ENCODE data around the gene JUP. TPM values are rescaled to one million over a fixed set of nuclear protein-coding genes. Genes with fewer than 3 reads are reported as not detected.

The JUP gene
- total RNA-seq, 1 donor from 2014 or later: 28.5 TPM

- Histone ChIP-seq H4K20me1 (ENCODE audit: low read depth) (no peaks in the 10 kb centered on the region), H3K79me2 (ENCODE audit: low read depth) (no peaks in the 10 kb centered on the region), H3K27ac (no peak overlapping the region), H3K36me3 (no peaks in the 10 kb centered on the region), H3K4me2 (no peak overlapping the region), H2AFZ (replicated peaks) (no peak overlapping the region), H3F3A (ENCODE audit: low read depth) (peaks cover 9% of the 10 kb centered on the region), H3K27me3 (no peaks in the 10 kb centered on the region), H3K9ac (no peak overlapping the region), H3K9me3 (ENCODE audit: low read depth) (no peaks in the 10 kb centered on the region), H3K4me1 (no peaks in the 10 kb centered on the region), H3K4me3 (no peak overlapping the region)
- H3K9me3 Mint-ChIP-seq: no peaks in the 10 kb centered on the region
- H3K27me3 Mint-ChIP-seq (ENCODE audit: insufficient read depth, low read depth): peaks cover 4% of the 10 kb centered on the region
- no peak for DNase-seq (ENCODE audit: low spot score)
- no peaks in the 10 kb centered on the region for H3K4me1 Mint-ChIP-seq
- TF ChIP-seq EZH2phosphoT487 (IDR thresholded peaks at IDR 0.05) (no peak), CTCF (IDR thresholded peaks at IDR 0.05) (no peak), EZH2 (IDR thresholded peaks at IDR 0.05) (no peak)
- no peak overlapping the region for H3K27ac Mint-ChIP-seq
- peaks cover 14% of the 10 kb centered on the region for H3K36me3 Mint-ChIP-seq
- no peak overlapping the region for H3K4me3 Mint-ChIP-seq
Measured at GRCh38 chr17:41754066-41754465, 32.4 kb downstream of the JUP start.

GRCh38 chr17:41751288-41751687, 35.2 kb downstream of the JUP start:
- no peak overlapping the region for H3K27ac ChIP-seq
- no peak overlapping the region for H3K4me2 ChIP-seq
- Mint-ChIP-seq H3K4me3 (no peak overlapping the region), H3K27ac (no peak overlapping the region), H3K36me3 (peaks cover 6% of the 10 kb centered on the region), H3K9me3 (no peaks in the 10 kb centered on the region), H3K4me1 (no peaks in the 10 kb centered on the region), H3K27me3 (ENCODE audit: insufficient read depth, low read depth) (peaks cover 4% of the 10 kb centered on the region)
- H3K4me3 ChIP-seq: no peak overlapping the region
- DNase-seq (ENCODE audit: low spot score): no peak
- H3K36me3 ChIP-seq: no peaks in the 10 kb centered on the region
- H4K20me1 ChIP-seq (ENCODE audit: low read depth): no peaks in the 10 kb centered on the region
- no peak overlapping the region for H3K9ac ChIP-seq
- no peak for TF ChIP-seq CTCF (IDR thresholded peaks at IDR 0.05)
- TF ChIP-seq EZH2 (IDR thresholded peaks at IDR 0.05): no peak
- no peak for TF ChIP-seq EZH2phosphoT487 (IDR thresholded peaks at IDR 0.05)
- no peak overlapping the region for H2AFZ ChIP-seq (replicated peaks)
- no peaks in the 10 kb centered on the region for H3K79me2 ChIP-seq (ENCODE audit: low read depth)
- peaks cover 9% of the 10 kb centered on the region for H3F3A ChIP-seq (ENCODE audit: low read depth)
- no peaks in the 10 kb centered on the region for H3K27me3 ChIP-seq
- H3K4me1 ChIP-seq: no peaks in the 10 kb centered on the region
- H3K9me3 ChIP-seq (ENCODE audit: low read depth): no peaks in the 10 kb centered on the region

GRCh38 chr17:41750862-41751261, 35.6 kb downstream of the JUP start:
- TF ChIP-seq EZH2 (IDR thresholded peaks at IDR 0.05) (no peak), CTCF (IDR thresholded peaks at IDR 0.05) (no peak), EZH2phosphoT487 (IDR thresholded peaks at IDR 0.05) (no peak)
- Mint-ChIP-seq H3K4me3 (no peak overlapping the region), H3K27me3 (ENCODE audit: insufficient read depth, low read depth) (peaks cover 4% of the 10 kb centered on the region), H3K9me3 (no peaks in the 10 kb centered on the region), H3K4me1 (no peaks in the 10 kb centered on the region), H3K36me3 (peaks cover 5% of the 10 kb centered on the region), H3K27ac (no peak overlapping the region)
- no peaks in the 10 kb centered on the region for H3K4me1 ChIP-seq
- H3K79me2 ChIP-seq (ENCODE audit: low read depth): no peaks in the 10 kb centered on the region
- no peak overlapping the region for H2AFZ ChIP-seq (replicated peaks)
- no peaks in the 10 kb centered on the region for H3K36me3 ChIP-seq
- H3K4me3 ChIP-seq: no peak overlapping the region
- H3F3A ChIP-seq (ENCODE audit: low read depth): peaks cover 9% of the 10 kb centered on the region
- no peak overlapping the region for H3K4me2 ChIP-seq
- H3K9me3 ChIP-seq (ENCODE audit: low read depth): no peaks in the 10 kb centered on the region
- no peak for DNase-seq (ENCODE audit: low spot score)
- no peak overlapping the region for H3K27ac ChIP-seq
- no peaks in the 10 kb centered on the region for H3K27me3 ChIP-seq
- H4K20me1 ChIP-seq (ENCODE audit: low read depth): no peaks in the 10 kb centered on the region
- no peak overlapping the region for H3K9ac ChIP-seq
